Activated B cell treated with CpG ODN at 0.5 μM for 24 hours (primary cell): Measurements from ENCODE around the gene EPN3. TPM values are rescaled to one million over a fixed set of nuclear protein-coding genes. Genes with fewer than 3 reads are reported as not detected.

Source experiments
- ATAC-seq: fragments of 200-7000 bp; cut with Tn5 transposase; one replicate; pipeline ENCODE4 v1.10.0; 2021; ENCODE audit warnings: low read depth, mild to moderate bottlenecking, moderate library complexity
- CTCF ChIA-PET: fragments of 350-600 bp; sonication (Branson Sonifier 250); formaldehyde crosslinking; loops from one replicate; lab custom pipeline; 2021; ENCODE audit warnings: antibody characterized with exemption; lab: Charles Lee
- POLR2A ChIA-PET: fragments of 350-600 bp; sonication (Branson Sonifier 250); formaldehyde crosslinking; loops from one replicate; lab custom pipeline; 2021; ENCODE audit warnings: antibody characterized with exemption; lab: Charles Lee
- DNase-seq: peaks from one replicate; pipeline ENCODE4 v3.0.0; 2022
- H3K27ac Mint-ChIP-seq: one replicate; pipeline ENCODE4 v1.8.0; 2020; ENCODE audit warnings: mixed read lengths
- H3K27me3 Mint-ChIP-seq: one replicate; pipeline ENCODE4 v1.8.0; 2021; ENCODE audit warnings: mixed read lengths
- H3K36me3 Mint-ChIP-seq: one replicate; pipeline ENCODE4 v1.8.0; 2021; ENCODE audit warnings: low read depth, mixed read lengths
- H3K4me1 Mint-ChIP-seq: one replicate; pipeline ENCODE4 v1.8.0; 2021; ENCODE audit warnings: mixed read lengths
- H3K4me3 Mint-ChIP-seq: one replicate; pipeline ENCODE4 v1.8.0; 2020; ENCODE audit warnings: mild to moderate bottlenecking, mixed read lengths
- H3K9me3 Mint-ChIP-seq: one replicate; pipeline ENCODE4 v1.8.0; 2020; ENCODE audit warnings: mixed read lengths
- intact Hi-C: fragments of 100-400 bp; cut with micrococcal nuclease; formaldehyde crosslinking; loops from one replicate; pipeline ENCODE4 v1.15.1; 2024
- total RNA-seq: library from RNA; stranded (reverse); gene quantifications from 2 replicates; pipeline ENCODE4 v1.2.3, GENCODE V29; 2022
- TF ChIP-seq, protein P1 (sequence below): fragments of 200-600 bp; IDR thresholded peaks from one replicate; pipeline ENCODE4 v1.8.0; 2022; ENCODE audit warnings: antibody characterized with exemption, mild to moderate bottlenecking

The EPN3 gene
- total RNA-seq: not detected in 2 replicates

DNA sequence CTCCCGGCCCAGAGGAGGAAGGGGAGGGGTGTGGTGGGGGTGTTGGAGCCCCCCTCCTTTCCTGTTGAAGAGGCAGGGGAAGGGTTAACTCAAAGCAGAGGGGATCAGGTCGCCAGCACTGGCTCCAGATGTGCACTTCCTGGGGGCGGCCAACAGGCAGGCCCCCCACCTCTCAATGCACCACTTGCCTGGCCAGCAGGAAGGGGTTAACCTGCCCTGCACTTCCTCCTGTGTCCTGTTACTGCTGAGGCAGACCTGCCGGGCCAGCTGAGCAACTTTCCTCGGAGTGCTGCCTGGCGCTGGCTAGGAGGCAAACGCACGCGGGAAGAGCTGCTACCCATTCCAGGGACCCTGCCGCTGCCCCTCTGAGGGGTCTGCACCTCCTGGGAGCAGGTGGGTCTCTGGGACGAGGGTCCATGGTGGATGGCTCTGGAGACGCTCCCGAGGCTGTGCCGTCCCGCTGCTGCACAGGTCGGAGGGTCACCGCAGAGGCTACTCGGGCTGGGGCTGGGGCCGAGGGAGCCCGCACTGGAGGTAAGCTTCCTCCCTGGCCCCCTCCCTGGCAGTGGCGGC lies at the start of gene EPN3:
Gene EPN3, plus strand, starts transcription at position 284 of the 573 bp plus-strand sequence. CDS start 3,822 bp downstream, outside the sequence.
- Mint-ChIP-seq H3K36me3 (no peaks in the 10 kb centered on the region), H3K27me3 (peaks cover 61% of the 10 kb centered on the region), H3K9me3 (no peaks in the 10 kb centered on the region), H3K27ac (no peak within 1 kb of the TSS), H3K4me3 (no peak within 1 kb of the TSS), H3K4me1 (peaks cover 12% of the 10 kb centered on the region)
- DNase-seq (no peak), ATAC-seq (no peak)
- ChIA-PET POLR2A (no interaction called here), CTCF (no interaction called here)
- intact Hi-C loops: no loop called here
- TF ChIP-seq, protein P1, sequence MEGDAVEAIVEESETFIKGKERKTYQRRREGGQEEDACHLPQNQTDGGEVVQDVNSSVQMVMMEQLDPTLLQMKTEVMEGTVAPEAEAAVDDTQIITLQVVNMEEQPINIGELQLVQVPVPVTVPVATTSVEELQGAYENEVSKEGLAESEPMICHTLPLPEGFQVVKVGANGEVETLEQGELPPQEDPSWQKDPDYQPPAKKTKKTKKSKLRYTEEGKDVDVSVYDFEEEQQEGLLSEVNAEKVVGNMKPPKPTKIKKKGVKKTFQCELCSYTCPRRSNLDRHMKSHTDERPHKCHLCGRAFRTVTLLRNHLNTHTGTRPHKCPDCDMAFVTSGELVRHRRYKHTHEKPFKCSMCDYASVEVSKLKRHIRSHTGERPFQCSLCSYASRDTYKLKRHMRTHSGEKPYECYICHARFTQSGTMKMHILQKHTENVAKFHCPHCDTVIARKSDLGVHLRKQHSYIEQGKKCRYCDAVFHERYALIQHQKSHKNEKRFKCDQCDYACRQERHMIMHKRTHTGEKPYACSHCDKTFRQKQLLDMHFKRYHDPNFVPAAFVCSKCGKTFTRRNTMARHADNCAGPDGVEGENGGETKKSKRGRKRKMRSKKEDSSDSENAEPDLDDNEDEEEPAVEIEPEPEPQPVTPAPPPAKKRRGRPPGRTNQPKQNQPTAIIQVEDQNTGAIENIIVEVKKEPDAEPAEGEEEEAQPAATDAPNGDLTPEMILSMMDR: no peak

DNA sequence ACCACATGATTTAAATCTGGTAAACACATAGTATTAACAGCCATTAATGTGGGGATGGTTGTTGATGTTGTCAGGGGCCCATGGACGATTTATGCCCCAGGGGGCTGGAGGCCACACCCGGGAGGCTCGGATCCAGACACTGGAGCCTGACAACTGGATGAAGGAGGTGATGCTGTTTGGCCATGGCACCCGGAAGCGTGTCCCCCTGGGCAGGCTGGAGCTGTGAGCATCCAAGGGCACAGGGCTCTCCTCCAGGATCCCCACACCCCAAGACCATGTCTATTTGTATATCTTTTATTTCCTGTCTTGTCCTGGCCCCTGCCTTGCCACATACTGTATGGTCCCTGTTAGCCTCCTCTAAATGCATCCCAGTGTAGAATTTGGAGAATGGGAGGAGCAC lies 49.3 kb upstream of the EPN3 start:
- Mint-ChIP-seq H3K36me3 (peaks cover 50% of the 10 kb centered on the region), H3K4me3 (no peak overlapping the region), H3K27ac (no peak overlapping the region), H3K27me3 (no peaks in the 10 kb centered on the region), H3K4me1 (peaks cover 15% of the 10 kb centered on the region), H3K9me3 (no peaks in the 10 kb centered on the region)
- ATAC-seq (no peak), DNase-seq (no peak)
- POLR2A ChIA-PET: no interaction called here
- TF ChIP-seq, protein P1: no peak
- CTCF ChIA-PET: interaction anchor here (0.8 to 3.1 kb wide), 3 partner anchors 18 to 86 kb away, joined by 4 to 11 read pairs (median 5); partner anchors contain the start of gene LRRC59
- intact Hi-C loops: no loop called here

DNA sequence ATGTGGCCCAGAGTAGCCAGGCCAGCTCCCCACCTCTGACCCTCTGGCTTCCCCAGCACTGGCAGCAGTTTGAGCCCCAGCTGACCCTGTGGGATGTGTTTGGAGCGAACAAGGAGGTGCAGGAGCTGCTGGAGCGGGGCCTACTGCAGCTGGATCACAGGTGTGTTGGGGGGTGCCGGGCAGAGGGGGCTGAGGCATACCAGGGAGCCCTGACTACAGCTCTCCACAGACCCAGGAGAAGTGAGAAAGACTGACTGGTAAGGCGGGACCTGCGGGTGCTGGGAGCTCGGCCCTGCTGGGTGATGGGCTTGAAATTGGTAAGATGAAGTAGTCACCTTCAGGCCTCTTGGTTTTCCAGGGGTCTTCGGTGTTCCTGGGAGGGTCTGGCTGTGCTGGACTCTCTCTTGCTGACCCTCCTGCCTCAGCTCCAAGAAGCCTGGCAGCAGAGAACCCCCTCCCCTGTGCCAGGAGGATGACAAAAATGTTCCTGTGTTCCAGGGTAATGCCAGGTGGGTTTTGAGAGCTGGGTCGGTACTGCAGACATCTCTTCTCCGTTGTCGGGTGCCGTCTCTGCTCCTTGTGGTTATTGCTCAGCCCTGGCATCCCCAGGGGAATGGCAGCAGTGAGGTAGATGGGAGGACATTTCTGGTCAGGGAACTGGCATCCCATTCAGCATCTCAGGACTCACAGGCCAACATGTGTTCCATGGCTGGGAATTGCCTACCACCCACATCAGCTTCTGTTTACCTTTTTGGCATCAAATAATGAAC lies 48.0 kb upstream of the EPN3 start:
- intact Hi-C loops: no loop called here
- CTCF ChIA-PET: interaction anchor here (0.9 to 3.1 kb wide), 5 partner anchors 17 to 142 kb away, joined by 3 to 11 read pairs (median 5); no protein-coding TSS in a partner anchor
- Mint-ChIP-seq H3K27ac (no peak overlapping the region), H3K9me3 (no peaks in the 10 kb centered on the region), H3K36me3 (peaks cover 48% of the 10 kb centered on the region), H3K27me3 (no peaks in the 10 kb centered on the region), H3K4me3 (no peak overlapping the region), H3K4me1 (peaks cover 11% of the 10 kb centered on the region)
- ATAC-seq: no peak
- POLR2A ChIA-PET: no interaction called here
- TF ChIP-seq, protein P1: no peak
- no peak for DNase-seq

DNA sequence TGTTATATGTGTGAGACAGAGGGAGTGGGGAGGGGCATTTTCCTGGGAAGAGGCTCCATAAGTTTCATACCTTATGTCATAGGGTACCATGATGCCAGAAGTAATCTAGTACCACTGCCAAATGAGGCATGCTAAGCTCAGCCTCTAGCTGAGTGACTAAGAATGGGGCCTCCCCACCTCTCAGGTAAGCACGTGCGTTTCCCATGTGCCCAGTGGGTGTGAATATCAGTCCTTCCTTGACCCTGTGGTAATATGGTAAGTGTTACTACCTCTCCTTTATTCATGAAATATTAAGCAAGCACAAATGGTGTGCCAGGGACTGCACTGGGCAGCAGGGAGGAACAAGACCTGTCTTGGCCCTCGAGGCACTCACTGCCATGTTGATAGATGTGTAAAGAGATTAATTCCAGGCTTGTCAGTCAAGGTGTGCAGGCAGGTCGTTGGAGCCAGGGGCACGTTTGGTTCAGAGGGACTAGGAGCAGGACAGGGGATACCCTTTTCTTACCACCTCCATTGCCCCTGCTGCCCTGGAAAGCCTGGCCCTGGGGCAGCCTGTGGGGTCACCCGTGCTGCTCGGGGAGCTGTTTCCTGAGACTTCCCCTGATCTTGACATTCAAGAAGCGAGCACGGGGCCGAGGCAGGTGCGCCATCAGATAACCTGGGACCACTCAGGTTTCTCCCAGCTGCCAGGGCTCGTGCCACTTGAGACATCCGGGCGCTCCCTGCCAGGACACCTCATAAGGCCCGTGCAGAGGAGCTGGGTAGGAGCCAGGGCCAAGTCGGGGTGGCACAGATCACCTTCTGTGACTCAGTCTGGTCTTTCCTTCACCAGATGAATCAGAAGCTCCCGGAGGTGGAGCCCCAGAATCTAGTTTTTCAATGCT lies 45.1 kb upstream of the EPN3 start:
- intact Hi-C loops: no loop called here
- ATAC-seq (no peak), DNase-seq (no peak)
- Mint-ChIP-seq H3K4me3 (no peak overlapping the region), H3K27ac (no peak overlapping the region), H3K4me1 (peaks cover 3% of the 10 kb centered on the region), H3K27me3 (no peaks in the 10 kb centered on the region), H3K9me3 (no peaks in the 10 kb centered on the region), H3K36me3 (peaks cover 39% of the 10 kb centered on the region)
- TF ChIP-seq, protein P1: no peak
- ChIA-PET POLR2A (no interaction called here), CTCF (no interaction called here)

DNA sequence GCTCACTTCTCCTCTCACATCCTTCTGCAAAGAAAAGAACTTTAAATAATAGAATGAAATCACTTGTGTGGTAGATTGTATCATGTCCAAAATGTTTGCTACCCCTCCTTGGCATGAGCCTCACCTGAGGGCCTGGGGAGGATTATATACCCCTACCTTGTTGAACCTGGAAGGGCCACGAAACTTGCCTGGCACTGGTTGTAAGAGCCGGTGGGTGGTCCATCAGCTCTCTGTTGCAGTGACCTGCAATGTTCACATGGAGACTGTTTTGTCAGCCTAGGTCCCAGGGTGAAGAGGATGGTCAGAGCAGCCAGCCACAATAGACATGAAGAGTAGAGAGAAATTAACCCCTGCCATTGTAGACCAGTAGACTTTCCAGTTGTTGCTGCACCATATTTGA lies 43.7 kb upstream of the EPN3 start:
- ATAC-seq: no peak
- ChIA-PET POLR2A (no interaction called here), CTCF (no interaction called here)
- no peak overlapping the region for H3K27ac Mint-ChIP-seq
- no peaks in the 10 kb centered on the region for H3K4me1 Mint-ChIP-seq
- no peaks in the 10 kb centered on the region for H3K9me3 Mint-ChIP-seq
- no peak for DNase-seq
- no peak overlapping the region for H3K4me3 Mint-ChIP-seq
- peaks cover 26% of the 10 kb centered on the region for H3K36me3 Mint-ChIP-seq
- TF ChIP-seq, protein P1: no peak
- intact Hi-C loops: no loop called here
- no peaks in the 10 kb centered on the region for H3K27me3 Mint-ChIP-seq
